AML-193 (cell line): ENCODE measurements around the gene C17orf67.

Source experiments
- DNase-seq, 2 experiments: peaks; one replicate each; lab custom pipeline; 2025; lab: John Stamatoyannopoulos, UW

C17orf67 gene, protein sequence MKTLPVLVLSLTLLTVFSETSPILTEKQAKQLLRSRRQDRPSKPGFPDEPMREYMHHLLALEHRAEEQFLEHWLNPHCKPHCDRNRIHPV

GRCh38 chr17:56833809-56834379 is at the start of gene C17orf67, which contains the start of gene DGKE:
Gene C17orf67 (minus strand): TSS chr17:56833920. CDS start chr17:56815810, 18,110 bp downstream.
Gene DGKE (plus strand): TSS chr17:56834151. CDS start chr17:56834796, 645 bp downstream.
- DNase-seq, result peak; percentile 45 to 59

DNA sequence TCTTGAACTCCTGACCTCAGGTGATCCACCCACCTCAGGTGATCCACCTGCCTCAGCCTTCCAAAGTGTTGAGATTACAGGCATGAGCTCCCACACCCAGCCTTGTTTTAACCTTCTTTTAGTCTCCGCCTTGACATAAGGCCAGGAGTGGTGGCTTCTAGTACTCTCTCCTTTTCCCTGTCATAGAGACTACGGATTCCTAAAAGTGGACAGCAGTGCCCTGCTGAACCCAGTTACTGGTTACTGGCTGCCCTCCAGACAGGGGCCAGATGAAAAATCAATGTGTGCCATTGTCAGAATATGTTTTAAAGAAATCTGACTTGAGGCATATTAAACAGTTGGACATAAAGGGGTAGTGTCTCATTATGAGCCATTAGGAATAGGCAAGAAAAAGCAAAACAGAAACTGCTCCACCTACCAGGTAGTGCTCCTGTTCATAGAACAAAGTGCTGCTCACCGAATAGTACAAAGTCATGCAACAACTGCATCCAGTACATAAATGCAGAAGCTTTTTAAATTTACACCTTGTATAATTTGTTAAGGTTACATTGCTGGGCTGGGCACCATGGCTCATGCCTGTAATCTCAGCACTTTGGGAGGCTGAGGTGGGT is 48.1 kb upstream of the C17orf67 start:
- DNase-seq, result no peak

GRCh38 chr17:56880571-56880970 is 46.9 kb upstream of the C17orf67 start:
- no peak for DNase-seq

- DNase-seq, result no peak
Measured at GRCh38 chr17:56880133-56880532, 46.4 kb upstream of the C17orf67 start.

GRCh38 chr17:56879280-56879679 is 45.6 kb upstream of the C17orf67 start:
- DNase-seq, result no peak

DNA sequence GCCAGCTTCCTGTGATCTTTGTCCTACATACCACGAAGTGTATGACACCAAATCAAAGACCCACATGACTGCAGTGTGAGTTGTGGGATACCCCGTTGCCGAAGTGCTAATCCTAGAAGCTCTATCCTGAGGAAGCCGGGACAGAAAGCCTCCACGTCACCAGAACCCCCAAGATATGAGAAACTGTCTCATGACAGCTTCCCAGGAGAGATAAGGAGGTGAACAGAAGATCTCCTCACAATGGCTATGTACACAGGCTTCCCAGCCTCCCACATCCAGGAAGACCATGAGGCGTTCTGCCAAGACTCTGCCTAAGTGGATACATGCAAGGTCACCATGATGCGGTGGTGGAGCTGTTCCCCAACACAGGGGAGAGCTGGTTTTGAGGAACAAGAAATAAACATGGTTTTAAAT is 43.1 kb upstream of the C17orf67 start:
- DNase-seq, result no peak

DNA sequence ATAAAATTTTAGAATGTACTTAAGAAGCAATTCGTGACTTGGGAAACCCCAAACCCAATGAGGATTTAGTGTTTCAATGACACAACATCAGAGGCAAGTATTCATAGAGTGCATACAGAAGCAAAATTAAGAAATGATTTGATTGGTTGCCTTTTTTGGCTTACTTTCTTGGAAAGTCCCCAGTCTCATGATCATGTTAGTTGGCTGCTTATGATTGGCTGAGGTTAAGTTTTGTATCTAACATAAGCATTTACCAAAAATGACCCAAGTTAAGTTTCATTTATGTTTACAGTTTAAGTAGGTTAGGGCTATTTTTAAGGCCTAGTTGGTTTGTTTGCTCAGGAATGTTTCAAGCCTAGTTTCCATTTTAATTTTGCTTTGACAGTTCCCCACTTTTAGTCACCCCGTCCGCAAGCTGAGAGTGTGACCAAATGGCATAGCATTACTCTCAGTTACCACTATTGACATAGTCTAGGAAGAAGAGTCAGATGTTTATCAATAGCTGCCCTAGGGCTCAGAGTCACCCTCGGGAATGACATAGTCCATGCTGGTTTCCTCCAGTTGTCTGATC is 36.4 kb upstream of the C17orf67 start:
- DNase-seq, result no peak

DNA sequence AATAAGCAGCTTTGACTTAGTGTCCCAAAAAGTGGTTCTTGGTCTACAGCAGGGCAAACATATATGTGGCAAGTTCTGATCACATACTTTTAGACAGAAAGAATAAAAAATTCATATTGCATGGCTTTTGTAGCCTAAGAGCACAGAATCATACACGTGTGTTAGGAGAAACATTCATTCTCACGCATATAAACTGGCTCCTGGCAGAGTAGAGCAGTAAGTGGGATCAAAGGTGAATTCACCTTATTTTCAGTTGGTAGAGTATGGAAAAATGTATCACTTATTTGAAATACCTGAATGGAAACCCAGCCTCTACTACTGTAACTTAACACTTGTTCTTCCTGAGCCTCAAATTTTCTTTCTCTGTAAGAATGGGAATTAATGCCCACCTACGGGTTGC is 35.0 kb upstream of the C17orf67 start:
- no peak for DNase-seq

DNA sequence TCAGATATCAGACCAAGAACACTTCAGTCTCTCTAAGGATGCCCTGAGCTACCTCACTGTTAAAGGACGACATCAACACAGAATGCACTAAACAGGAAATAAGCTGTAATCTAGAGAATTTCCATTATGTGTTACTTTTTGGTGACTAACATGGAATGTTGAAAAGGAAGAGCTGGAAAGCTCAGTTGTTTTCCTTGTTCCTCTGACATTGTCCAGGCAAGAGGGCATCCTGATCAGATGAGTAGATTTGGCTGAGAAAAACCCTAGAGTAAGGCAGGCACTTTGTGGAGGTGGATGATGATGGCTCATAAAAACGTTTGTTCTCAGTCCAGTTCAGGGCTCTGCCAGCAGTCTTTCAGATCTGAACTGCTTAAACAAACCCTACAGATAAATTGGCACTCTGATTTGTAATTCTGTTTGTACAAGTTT is 34.2 kb upstream of the C17orf67 start:
- no peak for DNase-seq

DNA sequence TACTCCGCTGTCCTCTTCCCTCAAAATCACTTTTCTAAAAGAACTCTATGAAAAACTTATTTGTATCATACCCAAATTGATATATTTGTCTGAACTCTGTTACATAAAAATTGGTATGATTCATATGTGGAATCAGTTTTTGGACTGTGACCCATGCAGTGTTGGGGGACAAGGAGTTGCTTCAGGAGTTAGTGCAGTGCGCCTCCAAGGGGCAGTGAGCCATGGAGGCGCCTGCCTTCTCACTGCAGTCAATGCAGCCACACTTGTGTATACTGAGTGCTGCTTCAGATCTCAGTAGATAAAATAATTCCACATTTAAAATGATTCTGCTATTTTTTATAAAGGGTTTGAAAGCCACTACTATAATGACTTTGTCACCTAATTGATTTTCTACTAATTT is 32.8 kb upstream of the C17orf67 start:
- no peak for DNase-seq

DNA sequence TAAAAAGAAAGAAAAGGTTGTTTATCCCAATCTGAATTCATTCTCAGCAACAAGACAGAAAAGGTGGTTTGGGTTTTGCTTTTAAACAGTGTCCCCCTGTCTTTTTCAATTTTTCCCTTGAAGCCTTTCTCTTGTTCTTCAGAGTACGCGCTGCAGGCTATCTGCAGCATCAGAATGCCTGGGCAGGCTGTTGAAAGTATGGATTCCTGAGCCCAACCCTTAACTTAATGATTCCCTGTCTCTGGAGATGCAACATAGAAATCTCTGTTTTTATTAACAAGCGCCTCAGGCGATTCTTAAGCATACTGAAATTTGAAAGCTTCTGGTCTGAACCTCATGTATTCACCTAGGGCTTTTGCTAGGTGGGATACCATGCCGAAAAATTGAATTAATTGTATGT is 32.4 kb upstream of the C17orf67 start:
- no peak for DNase-seq

DNA sequence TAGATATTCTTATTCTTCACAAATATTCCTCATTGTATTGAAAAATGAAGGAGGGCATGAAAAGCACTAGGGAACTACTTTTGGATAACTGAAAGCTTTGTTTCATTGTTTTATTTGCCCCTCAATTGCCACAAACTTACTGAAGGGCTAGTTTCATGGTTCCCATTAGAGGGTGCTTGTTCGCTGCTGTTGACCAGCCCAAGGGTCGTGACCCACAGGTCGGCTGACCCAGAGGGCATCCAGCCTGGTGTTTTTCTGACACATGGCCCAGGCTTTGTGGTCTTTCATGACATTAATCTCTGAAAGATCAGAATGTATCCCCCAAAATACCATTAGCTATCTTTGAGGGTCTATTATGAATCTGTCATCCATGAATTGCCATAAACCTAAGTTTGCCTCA is 30.3 kb upstream of the C17orf67 start:
- no peak for DNase-seq

DNA sequence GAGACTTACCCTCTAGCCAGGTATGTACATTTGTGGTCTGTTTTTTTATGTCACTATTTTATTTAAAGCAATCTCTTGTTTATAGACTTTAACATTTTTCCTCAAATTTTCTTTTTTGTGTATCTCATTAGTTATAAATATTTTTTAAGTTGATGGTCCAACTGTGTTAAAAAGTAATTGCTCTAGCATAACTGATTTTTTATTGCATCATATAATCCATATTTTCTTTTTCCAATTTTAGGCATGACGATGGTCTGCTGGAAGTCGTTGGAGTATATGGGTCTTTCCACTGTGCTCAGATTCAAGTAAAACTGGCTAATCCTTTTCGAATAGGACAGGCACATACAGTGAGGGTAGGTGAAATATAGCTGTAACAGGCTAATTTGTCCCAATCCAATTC is 28.2 kb upstream of the C17orf67 start:
- no peak for DNase-seq

DNA sequence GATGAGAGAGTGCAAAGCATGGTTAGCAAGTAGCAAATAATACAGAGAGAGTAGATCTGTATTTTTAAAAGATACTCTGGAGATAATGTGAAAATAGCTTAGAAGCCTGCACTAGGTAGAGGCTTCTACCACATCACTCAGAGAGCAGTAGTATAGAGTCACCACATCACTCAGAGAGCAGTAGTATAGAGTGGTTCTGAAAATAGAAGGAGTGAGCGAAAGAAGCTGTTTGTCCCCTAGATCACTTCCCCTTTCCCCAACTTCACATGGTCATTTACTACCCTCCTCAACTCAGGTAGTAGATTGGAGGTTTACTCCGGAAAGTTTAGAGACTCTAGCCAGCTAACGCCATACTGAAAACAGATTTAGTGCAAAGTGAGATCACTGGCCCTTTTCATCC is 17.3 kb upstream of the C17orf67 start:
- DNase-seq, result no peak

GRCh38 chr17:56850591-56850990 is 16.9 kb upstream of the C17orf67 start:
- DNase-seq, result no peak

DNA sequence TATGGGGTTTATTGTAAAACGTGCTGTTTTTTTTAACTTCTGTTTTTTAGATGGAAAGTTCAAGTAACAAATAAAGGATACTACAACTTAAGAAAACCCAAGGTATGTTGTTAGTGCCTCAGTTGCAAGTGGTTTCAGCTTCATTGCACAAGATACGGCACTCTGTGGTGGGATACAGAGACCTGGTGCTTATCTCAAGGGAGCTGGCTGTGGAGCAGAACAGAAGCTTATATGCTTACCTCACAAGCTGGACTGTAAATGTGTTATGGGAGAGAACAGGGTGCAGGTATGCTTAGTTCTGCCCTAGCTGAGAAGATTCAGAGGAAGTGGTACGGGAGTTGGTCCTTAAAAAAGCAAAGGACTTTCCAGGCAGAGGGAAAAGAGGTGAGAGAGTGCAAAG is 15.4 kb upstream of the C17orf67 start:
- DNase-seq, result no peak

GRCh38 chr17:56847106-56847505 is 13.4 kb upstream of the C17orf67 start:
- no peak for DNase-seq

- no peak for DNase-seq
Measured at GRCh38 chr17:56845934-56846333, 12.2 kb upstream of the C17orf67 start.

DNA sequence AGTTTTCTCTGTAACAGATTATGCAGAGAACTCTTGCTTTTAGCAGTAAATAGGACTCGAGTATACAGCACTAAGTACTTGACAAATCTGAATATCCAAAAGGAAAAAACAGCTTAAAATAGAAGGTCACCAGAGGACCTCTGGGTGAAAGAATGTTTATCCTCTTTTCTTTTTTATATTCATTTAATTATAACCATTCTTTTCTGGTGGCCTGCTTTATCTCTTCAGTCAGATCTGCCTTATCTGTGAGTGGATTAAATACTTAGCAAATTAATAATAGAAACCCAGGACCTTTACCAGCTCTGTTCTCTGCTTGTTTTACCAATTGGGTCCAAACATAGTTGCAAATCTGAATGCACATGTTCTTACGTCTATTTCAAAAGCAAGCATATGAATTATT is 8.9 kb upstream of the C17orf67 start:
- no peak for DNase-seq

- no peak for DNase-seq
Measured at GRCh38 chr17:56838687-56839086, 5.0 kb upstream of the C17orf67 start.

DNA sequence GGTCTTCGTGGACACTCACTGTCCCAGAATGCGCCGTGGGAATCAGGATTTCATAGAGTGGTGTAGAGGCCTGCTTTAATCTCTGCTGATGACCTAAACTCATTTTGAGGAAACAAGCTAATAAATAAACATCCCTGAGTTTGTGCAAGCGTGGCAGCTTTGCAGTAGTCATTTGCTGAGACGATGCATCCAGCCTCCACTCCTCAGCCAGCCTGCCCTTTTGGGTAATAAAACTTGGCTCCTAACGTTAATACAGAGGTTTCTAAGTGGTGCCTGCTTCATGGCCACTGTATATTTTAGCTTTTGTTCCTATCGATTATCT is 1.5 kb upstream of the C17orf67 start:
- no peak for DNase-seq

DNA sequence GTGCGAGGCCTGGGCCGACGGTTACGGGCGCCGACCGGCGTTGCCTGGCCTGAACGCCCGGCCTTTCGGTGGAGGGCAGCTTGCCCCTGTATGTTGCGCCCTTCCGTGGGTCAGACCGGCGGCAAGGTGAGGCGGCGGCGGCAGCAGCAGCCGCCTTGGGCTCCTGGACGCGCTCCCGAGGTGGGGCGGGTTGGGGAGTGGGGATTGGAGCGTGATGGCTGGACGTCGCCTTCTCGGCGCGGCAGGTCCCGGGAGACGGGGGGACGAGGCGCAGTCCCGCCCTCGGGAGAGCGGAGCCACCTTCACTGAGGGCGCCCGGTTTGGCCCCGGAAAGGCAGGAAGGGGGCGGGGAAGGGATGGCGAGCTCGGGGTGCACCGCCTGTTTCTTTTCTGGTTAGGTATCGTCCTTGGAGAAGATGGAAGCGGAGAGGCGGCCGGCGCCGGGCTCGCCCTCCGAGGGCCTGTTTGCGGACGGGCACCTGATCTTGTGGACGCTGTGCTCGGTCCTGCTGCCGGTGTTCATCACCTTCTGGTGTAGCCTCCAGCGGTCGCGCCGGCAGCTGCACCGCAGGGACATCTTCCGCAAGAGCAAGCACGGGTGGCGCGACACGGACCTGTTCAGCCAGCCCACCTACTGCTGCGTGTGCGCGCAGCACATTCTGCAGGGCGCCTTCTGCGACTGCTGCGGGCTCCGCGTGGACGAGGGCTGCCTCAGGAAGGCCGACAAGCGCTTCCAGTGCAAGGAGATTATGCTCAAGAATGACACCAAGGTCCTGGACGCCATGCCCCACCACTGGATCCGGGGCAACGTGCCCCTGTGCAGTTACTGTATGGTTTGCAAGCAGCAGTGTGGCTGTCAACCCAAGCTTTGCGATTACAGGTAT is 902 bp upstream of the C17orf67 start:
- no peak for DNase-seq
